Measurements from ENCODE around the gene GDI1.

GRCh38 chrX:154466036-154466435 lies 29.1 kb downstream of the GDI1 start:
- TF ChIP-seq CTCF (IDR thresholded peaks at IDR 0.05): no peak
- TF ChIP-seq POLR2A (IDR thresholded peaks at IDR 0.05): no peak

All from adrenal gland (tissue), 5 donors.